ENCODE data around the gene SMCO2. TPM values are rescaled to one million over a fixed set of nuclear protein-coding genes. Genes with fewer than 3 reads are reported as not detected.

Gene SMCO2
- total RNA-seq, 2 experiments from 2014 or later = not detected

- H3K9me3 ChIP-seq (ENCODE audit: low read length) = no peaks in the 10 kb centered on the region
- no peak for TF ChIP-seq CTCF (conservative IDR thresholded peaks at IDR 0.05; ENCODE audit: low read length)
- no peak overlapping the region for H3K27ac ChIP-seq (ENCODE audit: low read depth, low read length, poor library complexity, severe bottlenecking)
- no peak overlapping the region for H3K4me3 ChIP-seq (ENCODE audit: low read depth, low read length, poor library complexity, severe bottlenecking)
- no peak overlapping the region for H3K4me2 ChIP-seq (ENCODE audit: low read length)
- no peaks in the 10 kb centered on the region for H3K79me2 ChIP-seq (ENCODE audit: insufficient read depth, low read depth, low read length)
- H3K36me3 ChIP-seq (ENCODE audit: insufficient read depth, low read length) = no peaks in the 10 kb centered on the region
- intact Hi-C loops (cut with micrococcal nuclease; ENCODE audit: unreplicated experiment) = no loop called here
- BruUV-seq (replicated peaks) = no TSS peak
- no peak for DNase-seq (ENCODE audit: low spot score)
- peaks cover 4% of the 10 kb centered on the region for H3K4me1 ChIP-seq (ENCODE audit: insufficient read depth, low read length, poor library complexity, severe bottlenecking)
- H2AFZ ChIP-seq (ENCODE audit: low read length) = no peak overlapping the region
- ChIA-PET POLR2A (interaction anchor here (0.6 kb wide), 1 partner anchor 20 kb away, joined by 3 read pairs; no protein-coding TSS in a partner anchor), CTCF (ENCODE audit: unreplicated experiment) (no interaction called here)
- no peaks in the 10 kb centered on the region for H4K20me1 ChIP-seq (ENCODE audit: insufficient read depth, low read length)
- no peaks in the 10 kb centered on the region for H3K9me2 ChIP-seq (ENCODE audit: insufficient read depth, low read length)
These were observed 15.4 kb upstream of the SMCO2 start for GRCh38 chr12:27431185-27431584.

- H2AFZ ChIP-seq (ENCODE audit: low read length) = peak overlapping the region; percentile 97
- no TSS peak for BruUV-seq (replicated peaks)
These were observed 11.6 kb upstream of the SMCO2 start for GRCh38 chr12:27434673-27435565.

More at GRCh38 chr12:27434673-27435565, 11.6 kb upstream of the SMCO2 start:
- Histone ChIP-seq H3K4me1 (ENCODE audit: insufficient read depth, low read length, poor library complexity, severe bottlenecking) (peaks cover 17% of the 10 kb centered on the region), H3K27ac (ENCODE audit: low read depth, low read length, poor library complexity, severe bottlenecking) (no peak overlapping the region), H3K9me2 (ENCODE audit: insufficient read depth, low read length) (no peaks in the 10 kb centered on the region), H3K4me3 (ENCODE audit: low read depth, low read length, poor library complexity, severe bottlenecking) (no peak overlapping the region), H3K9me3 (ENCODE audit: low read length) (no peaks in the 10 kb centered on the region), H3K4me2 (ENCODE audit: low read length) (no peak overlapping the region), H4K20me1 (ENCODE audit: insufficient read depth, low read length) (no peaks in the 10 kb centered on the region), H3K36me3 (ENCODE audit: insufficient read depth, low read length) (no peaks in the 10 kb centered on the region), H3K79me2 (ENCODE audit: insufficient read depth, low read depth, low read length) (no peaks in the 10 kb centered on the region)
- intact Hi-C loops (cut with micrococcal nuclease; ENCODE audit: unreplicated experiment) = loop anchor here (2.0 kb wide), 2 partner anchors 218 to 268 kb away; no protein-coding TSS in a partner anchor
- DNase-seq (ENCODE audit: low spot score) = peak; percentile 34
- TF ChIP-seq CTCF (conservative IDR thresholded peaks at IDR 0.05; ENCODE audit: low read length) = peak; percentile 78
- TF ChIP-seq EZH2phosphoT487 (IDR thresholded peaks at IDR 0.05; ENCODE audit: borderline replicate concordance, low read depth, low read length) = no peak
- CTCF ChIA-PET (ENCODE audit: unreplicated experiment) = no interaction called here
- POLR2A ChIA-PET = interaction anchor here (0.6 to 1.3 kb wide), 3 partner anchors 55 to 269 kb away, joined by 3 to 5 read pairs (median 3); partner anchors contain the start of gene PPFIBP1
